Endothelial cell (in vitro differentiated cells): Measurements from ENCODE around the gene TNRC6B. TPM values are rescaled to one million over a fixed set of nuclear protein-coding genes. Genes with fewer than 3 reads are reported as not detected.
"Not testable (repeated sequence)": the region's sequence is repeated elsewhere in the genome, so short reads cannot be mapped to it uniquely, and the experiment has no call there.

ENCODE experiments used
- DNase-seq: peaks from one replicate; pipeline ENCODE4 v3.0.0; 2021; ENCODE audit warnings: low spot score
- H3K27ac Mint-ChIP-seq: one replicate; pipeline ENCODE4 v1.8.0; 2021; ENCODE audit warnings: mixed read lengths, inconsistent platforms; ENCODE audit not compliant: unreplicated experiment
- H3K27me3 Mint-ChIP-seq: one replicate; pipeline ENCODE4 v1.8.0; 2021; ENCODE audit warnings: mild to moderate bottlenecking, moderate library complexity, mixed read lengths, inconsistent platforms; ENCODE audit not compliant: unreplicated experiment
- H3K36me3 Mint-ChIP-seq: one replicate; pipeline ENCODE4 v1.8.0; 2021; ENCODE audit warnings: mild to moderate bottlenecking, low read depth, mixed read lengths, inconsistent platforms; ENCODE audit not compliant: unreplicated experiment
- H3K4me1 Mint-ChIP-seq: one replicate; pipeline ENCODE4 v1.8.0; 2021; ENCODE audit warnings: mild to moderate bottlenecking, mixed read lengths, inconsistent platforms; ENCODE audit not compliant: unreplicated experiment
- H3K4me3 Mint-ChIP-seq: one replicate; pipeline ENCODE4 v1.8.0; 2021; ENCODE audit warnings: mild to moderate bottlenecking, mixed read lengths, inconsistent platforms; ENCODE audit not compliant: unreplicated experiment
- H3K9me3 Mint-ChIP-seq: one replicate; pipeline ENCODE4 v1.8.0; 2021; ENCODE audit warnings: mixed read lengths, inconsistent platforms; ENCODE audit not compliant: unreplicated experiment
- CTCF ChIP-seq: fragments of 200-600 bp; sonication (generic); IDR thresholded peaks from one replicate; pipeline ENCODE4 v1.5.0; 2021; ENCODE audit warnings: antibody characterized with exemption; ENCODE audit not compliant: unreplicated experiment
- total RNA-seq: library from RNA; stranded (reverse); fragmentation: NEBNext Ultra II Directional; extraction: Animal tissue kit (Norgen Biotek cat#: 25700); gene quantifications from one replicate; pipeline ENCODE4 v1.2.1, GENCODE V29; 2021; ENCODE audit not compliant: unreplicated experiment

Gene TNRC6B
- total RNA-seq, 1 donor from 2014 or later: 53.4 TPM

DNA sequence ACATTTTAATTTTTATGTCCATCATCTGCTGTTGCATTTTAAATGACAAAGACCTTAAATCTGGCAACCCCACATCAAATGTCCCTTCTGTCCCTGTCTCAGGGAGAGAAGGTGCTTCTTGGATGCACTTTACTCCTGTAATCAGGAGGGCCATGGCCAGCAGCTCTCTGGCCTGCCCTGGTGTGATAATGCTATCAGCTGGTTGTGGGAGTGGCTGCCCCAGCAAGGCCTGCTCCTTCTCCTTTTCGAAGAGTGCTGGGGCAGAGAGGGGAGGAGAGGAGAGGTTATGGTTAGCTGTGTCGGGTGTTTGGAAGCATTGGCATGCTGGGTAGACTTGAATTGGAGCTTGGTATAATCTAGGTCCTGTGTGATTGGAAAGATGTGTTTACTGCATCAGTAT is 12.8 kb downstream of the TNRC6B start:
- H3K9me3 Mint-ChIP-seq: no peaks in the 10 kb centered on the region
- TF ChIP-seq CTCF: no peak
- DNase-seq: no peak
- H3K4me3 Mint-ChIP-seq: peak overlapping the region; percentile 10
- peaks cover 40% of the 10 kb centered on the region for H3K4me1 Mint-ChIP-seq
- H3K27ac Mint-ChIP-seq: no peak overlapping the region
- peaks cover 2% of the 10 kb centered on the region for H3K27me3 Mint-ChIP-seq
- H3K36me3 Mint-ChIP-seq: peaks cover 4% of the 10 kb centered on the region

- no peak for TF ChIP-seq CTCF
- Mint-ChIP-seq H3K27ac (peak overlapping the region; percentile 19), H3K36me3 (no peaks in the 10 kb centered on the region), H3K27me3 (peaks cover 2% of the 10 kb centered on the region), H3K4me3 (peak overlapping the region; percentile 72), H3K4me1 (peaks cover 32% of the 10 kb centered on the region), H3K9me3 (no peaks in the 10 kb centered on the region)
- no peak for DNase-seq
These were observed 16.0 kb downstream of the TNRC6B start for GRCh38 chr22:40193429-40194421.

GRCh38 chr22:40194656-40195055 is 16.9 kb downstream of the TNRC6B start:
- Mint-ChIP-seq H3K36me3 (no peaks in the 10 kb centered on the region), H3K27ac (no peak overlapping the region), H3K4me3 (no peak overlapping the region), H3K27me3 (peaks cover 2% of the 10 kb centered on the region), H3K4me1 (peaks cover 32% of the 10 kb centered on the region), H3K9me3 (no peaks in the 10 kb centered on the region)
- TF ChIP-seq CTCF: no peak
- no peak for DNase-seq

DNA sequence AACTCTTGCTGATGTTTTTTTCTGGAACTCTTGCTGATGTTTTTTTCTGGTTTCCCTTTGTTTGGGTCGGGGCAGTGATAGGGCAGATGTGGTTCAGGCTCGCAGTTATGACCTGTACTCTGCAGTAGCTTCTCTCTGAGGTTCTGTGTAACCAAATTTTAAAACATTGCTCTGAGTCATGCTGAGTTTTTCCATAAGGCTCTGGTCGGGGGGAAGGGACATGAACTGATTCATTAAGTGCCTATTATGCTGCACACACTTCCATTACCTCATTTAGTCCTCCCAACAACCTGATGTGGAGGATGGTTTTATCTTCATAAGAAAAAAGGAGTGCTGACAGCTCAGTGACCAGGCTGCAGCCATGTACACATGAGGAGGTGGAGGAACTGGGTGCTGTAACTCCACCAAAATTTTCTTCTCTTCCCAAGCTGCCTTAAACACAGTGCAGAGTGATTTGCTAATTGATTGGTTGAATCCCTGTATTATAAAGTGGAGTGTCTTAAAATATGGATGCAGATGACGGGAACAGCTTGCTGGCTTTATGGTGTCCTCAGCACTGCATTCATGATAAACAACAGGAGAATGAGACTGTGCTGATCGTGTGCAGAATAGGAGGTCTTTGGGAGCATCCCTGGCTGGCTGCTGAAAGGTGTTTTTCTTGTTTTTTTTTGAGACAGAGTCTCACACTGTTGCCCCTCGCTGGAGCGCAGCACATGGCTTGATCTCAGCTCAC is 19.1 kb downstream of the TNRC6B start:
- no peak for DNase-seq
- H3K27ac Mint-ChIP-seq: no peak overlapping the region
- no peak for TF ChIP-seq CTCF
- peaks cover 23% of the 10 kb centered on the region for H3K4me1 Mint-ChIP-seq
- H3K36me3 Mint-ChIP-seq: no peaks in the 10 kb centered on the region
- no peak overlapping the region for H3K4me3 Mint-ChIP-seq
- peaks cover 2% of the 10 kb centered on the region for H3K27me3 Mint-ChIP-seq
- no peaks in the 10 kb centered on the region for H3K9me3 Mint-ChIP-seq

DNA sequence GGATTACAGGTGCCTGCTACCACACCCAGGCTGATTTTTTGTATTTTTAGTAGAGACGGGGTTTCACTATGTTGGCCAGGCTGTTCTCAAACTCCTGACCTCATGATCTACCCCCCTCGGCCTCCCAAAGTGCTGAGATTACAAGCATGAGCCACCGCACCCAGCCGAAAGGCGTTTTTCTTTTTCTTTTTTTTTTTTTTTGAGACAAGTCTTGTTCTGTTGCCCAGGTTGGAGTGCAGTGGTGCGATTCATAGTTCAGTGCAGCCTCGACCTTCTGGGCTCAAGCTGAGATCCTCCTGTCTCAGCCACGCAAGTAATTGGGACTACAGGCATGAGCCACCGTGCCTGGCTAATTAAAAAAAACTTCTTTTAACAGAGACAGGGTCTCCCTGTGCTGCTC is 19.7 kb downstream of the TNRC6B start:
- not testable (repeated sequence) for DNase-seq, H3K27me3 Mint-ChIP-seq, H3K9me3 Mint-ChIP-seq, H3K36me3 Mint-ChIP-seq, H3K27ac Mint-ChIP-seq, H3K4me3 Mint-ChIP-seq
- peaks cover 18% of the 10 kb centered on the region for H3K4me1 Mint-ChIP-seq
